Stimulated activated CD8-positive, alpha-beta memory T cell treated with anti-CD3 and anti-CD28 coated beads, Interleukin-4, amount 100 ng/mL, for 4 hours (primary cell): ENCODE measurements around the gene MAPK8.

Experiments
- DNase-seq, 2 donors: peaks; one replicate each; pipeline ENCODE4 v3.0.0-alpha.2; 2020; ENCODE audit warnings: low read depth in 2 of 2, low spot score in 1 of 2

MAPK8 gene

DNA sequence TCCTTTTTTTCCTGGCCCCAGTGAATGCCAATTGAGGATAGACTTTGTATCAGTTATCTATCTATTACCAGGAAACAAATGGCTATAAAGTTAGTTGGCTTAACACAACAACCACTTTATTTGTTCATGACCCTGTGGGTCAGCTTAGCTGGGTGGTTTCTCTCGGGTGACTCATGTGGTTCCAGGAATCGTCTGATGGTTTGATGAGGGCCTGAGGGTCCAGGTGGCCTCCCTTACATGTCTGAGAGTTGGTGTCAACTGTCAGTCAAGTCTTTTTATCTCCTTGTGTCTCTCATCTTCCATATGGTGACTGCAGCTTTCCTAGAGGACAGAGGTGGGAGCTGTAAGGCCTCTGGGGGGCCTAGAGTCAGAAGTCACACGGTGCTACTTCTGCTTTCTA is 15.3 kb upstream of the MAPK8 start:
- no peak for DNase-seq

DNA sequence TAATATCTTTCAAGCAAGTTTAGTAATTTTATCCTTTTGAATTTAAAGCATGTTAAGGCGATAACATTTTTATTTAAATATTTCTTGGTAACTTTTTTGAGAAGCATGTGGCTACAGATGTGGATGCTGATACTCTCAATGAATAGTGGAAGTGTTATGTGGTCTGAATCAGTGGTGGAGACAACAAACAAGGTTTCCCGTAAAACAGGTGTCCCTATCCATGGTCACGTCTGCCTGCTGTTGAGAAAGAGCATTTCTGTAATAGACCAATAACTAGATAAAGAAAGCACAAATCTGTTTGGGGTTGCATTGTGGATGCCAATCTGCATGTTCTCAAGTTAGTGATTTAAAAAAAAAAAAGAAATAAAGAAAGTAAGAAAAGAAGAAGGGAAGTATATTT is 13.9 kb upstream of the MAPK8 start:
- DNase-seq = no peak

DNA sequence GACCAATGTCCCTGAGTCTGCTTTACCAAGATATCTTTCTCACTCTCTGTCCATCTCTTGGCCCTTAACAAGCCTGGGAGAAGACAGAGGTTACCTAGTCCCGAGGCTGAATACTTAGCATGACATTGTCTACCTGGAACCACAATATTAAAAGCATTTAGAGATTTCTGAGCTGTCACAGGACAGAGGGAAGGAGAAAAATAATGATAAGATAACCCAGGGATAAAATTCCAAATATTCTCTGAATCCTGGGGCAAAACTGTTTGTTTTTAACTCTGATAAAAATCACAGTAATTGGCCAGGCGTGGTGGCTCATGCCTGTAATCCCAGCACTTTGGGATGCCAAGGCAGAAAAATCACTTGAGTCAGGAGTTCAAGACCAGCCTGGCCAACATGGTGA is 12.0 kb upstream of the MAPK8 start:
- no peak for DNase-seq

DNA sequence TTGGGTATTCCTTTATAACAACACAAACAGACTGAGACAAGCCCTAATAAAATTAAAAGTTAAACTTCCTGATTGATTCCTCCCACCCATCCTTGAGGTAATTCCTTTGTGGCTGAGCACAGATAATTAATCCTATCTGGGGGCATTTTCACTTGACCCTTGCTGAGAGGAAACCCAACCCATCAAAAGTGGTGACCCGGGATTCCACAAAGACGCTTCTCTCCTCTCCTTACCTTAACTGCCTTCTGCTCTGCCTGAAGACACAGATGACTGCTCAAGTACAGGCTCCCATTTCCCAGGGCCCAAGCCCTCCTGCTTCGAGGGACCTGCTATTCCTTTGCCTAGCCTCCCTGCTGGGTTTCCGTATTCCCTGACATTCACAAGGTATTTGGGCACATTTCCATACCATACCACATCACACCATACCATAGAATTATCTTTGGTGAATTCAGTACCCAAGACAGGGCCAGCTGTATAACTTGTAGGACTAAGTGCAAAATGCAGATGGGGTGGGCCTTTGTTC is 9.8 kb upstream of the MAPK8 start:
- no peak for DNase-seq

DNA sequence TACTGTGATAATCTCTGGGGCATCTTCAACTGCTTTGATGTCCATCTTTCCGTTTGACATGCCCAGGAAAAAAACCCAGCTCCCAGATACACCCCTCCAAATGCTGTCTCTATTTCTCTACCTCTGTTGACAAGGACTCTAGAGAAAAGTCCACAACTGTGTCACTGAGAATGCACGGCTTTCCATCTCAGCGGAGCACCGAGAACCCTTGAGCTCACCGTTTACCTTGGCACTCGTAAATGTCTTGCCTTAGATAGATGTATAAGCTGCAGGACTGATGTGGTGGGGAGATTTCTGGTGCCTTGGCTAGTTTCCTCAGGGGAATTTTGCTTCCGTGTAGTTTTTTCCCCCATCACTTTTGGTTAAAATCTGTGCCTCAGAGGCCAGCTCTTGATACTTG is 7.4 kb upstream of the MAPK8 start:
- no peak for DNase-seq

DNA sequence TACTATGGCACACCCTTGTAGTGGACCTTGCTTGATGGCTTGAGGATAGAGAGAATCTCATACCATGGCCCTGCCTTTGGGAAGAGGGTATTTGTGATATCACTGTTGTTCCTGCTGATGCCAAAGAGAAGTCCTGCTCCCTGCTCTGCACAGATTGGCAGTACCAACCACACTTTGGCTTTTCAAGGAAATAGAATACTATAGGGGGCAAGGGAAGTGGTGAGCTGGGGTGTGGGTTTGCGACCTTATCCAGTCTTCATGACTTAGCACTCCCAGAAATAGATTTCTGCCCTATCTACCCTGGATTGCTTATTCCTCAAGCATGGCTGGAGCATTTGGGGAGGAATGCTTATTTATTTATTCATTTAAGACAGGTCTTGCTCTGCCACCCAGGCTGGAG is 6.8 kb upstream of the MAPK8 start:
- no peak for DNase-seq

DNA sequence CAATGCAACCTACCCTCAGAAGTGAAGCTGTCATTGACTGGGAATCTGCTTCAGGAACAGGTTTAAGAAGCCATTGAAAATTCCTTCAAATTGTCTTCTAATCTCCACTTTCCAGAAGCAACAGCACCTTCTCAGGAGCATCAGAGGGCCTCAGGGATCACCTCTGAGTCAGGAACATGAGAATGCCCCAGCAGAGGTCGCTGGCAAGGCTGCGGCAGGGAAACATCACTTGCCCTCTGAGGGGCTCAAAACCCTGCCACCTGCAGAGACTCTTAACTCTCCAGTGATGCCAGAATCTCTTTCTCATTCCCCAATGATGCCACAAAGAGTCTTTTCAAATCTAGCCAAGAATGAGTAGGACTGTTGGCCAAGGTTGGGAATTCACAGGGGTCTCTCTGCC is 5.9 kb upstream of the MAPK8 start:
- no peak for DNase-seq

DNA sequence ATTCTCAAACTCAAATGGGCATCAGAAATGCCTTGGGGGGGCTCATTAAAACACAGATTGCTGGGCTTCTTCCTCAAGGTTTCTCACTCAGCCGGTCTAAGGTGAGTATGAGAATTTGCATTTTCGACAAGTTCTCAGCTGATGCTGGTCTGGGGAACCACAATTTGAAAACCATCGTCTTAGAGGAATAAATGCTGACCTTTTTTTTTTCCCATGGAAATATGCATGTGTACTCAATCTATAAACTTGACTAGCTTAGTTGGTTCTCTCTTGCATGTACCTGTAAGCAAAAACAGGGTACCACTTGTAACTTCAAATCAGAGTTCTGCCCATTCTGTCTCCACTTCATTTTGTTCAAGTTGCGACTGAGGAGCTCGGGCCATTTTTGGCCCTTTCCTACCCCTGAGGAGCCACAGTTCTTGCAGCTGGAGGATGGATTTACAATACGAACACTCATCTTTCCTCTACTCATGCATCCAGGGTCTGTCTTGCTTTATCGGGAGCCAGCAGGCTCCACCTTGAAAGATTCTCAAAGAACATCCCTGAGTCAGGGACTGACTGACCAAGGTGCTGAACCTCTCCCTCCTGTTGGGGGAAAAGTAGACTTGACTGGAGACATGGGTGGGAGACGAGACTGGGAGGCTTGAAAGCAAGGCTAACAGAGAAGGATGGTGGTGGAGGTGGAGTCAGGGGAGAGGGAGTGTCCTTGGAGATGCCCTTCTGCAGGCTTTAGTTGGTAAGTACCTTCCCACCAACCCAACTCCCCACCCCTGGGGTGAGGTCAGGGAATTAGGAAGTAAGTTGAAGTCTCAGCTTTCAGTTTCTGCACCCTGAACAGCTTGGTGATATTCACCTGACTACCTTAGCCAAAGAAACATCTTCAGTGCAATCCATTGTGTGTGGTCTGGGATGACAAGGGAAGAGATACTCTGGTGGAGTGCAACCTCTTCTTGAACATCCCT is 3.7 kb upstream of the MAPK8 start:
- no peak for DNase-seq

DNA sequence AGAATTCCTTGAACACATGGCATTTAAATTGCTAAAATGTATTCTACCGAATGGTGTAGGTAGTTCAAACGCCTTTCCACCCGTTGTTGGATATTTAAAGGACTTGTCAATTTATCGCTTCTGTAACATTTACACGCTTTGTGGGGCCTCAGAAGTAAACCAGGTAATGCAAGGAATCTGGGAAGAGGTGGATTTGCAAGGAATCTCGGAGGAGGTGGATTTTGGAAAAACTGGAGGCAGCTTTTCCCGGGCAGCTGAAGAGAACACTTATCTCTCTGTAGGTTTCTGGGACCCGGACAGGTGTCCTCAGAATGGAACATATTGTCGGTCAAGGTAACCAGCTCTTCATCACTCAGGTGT is 592 bp upstream of the MAPK8 start:
- no peak for DNase-seq

DNA sequence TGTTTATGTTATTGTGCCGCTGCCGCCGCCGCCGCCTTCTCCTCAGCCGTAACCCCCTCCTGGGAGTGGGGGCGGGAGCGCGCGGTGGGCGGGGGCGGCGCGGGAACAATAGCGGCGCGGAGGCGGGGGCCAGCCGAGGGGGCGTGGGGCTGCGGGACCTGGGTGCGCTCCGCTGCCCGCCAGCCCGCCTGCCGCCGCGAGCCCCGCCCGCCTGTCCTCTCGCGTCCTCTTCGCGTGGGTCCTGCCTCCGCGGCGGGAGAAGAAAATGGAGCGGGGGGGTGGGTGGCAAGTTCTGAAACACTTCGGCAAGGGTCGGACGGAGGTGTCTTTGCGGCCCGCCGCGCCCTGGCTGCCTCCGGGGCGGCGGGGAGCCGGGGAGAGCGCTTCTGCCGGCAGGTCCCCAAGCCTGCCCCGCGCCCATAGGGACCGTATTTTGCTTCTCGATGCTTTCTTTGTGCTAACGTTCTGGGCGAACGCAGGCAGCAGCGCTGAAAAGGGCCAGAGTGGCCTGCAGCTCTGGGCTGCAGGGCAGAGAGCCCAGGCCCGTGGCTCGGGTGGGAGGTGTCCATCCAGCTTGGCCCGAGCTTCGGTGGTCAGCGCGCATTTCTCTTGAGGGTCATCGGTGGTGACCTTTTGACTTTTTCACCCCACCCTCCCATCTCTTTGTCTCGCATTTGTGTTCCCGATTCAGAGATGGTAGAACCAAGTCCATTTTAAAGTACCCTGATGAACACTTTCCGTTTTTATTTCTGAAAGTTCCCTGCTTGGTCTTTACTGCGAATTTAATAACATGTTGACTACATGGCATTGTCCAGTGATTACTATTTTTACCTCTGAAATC is 613 bp downstream of the MAPK8 start:
- DNase-seq = peak; percentile 37 to 62

DNA sequence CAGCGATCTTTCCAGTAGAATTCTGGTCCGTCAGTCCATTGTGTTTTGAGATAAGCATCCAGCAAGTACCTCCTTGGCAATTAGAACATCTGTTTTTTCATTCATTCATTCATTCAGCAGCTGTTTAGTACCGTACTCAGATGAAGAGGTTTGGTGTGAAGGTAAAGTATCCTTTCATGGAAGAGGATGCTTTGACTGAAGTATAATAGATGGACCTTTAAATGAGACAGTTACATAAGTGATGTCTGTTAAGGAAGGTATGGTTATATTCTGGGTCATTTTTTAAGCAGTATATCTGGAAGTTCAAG is 1.2 kb downstream of the MAPK8 start:
- no peak for DNase-seq

DNA sequence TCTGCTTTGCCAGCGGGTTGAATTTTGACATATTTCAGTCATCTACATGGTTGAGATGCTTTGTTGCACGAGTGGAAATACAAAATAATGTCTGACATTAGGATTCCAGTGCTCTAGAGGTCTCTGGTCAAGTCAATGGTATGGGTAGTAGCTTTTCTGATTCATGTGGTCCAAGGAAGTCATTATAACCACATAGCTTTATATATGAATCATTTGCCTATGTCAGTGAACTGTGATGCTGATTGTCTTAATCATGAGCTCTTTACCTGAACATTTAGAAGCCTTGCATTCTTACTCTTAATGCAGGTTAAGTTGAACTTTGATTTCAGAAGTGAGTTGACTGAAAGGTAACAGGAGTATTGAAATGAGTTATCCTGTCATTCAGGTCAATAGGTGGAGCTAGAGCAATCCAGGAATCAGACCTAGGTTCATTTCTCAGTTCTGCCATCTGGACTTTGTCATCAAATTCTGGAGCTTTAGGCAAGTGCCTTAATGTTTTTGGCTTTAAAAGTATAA is 3.3 kb downstream of the MAPK8 start:
- DNase-seq = no peak

DNA sequence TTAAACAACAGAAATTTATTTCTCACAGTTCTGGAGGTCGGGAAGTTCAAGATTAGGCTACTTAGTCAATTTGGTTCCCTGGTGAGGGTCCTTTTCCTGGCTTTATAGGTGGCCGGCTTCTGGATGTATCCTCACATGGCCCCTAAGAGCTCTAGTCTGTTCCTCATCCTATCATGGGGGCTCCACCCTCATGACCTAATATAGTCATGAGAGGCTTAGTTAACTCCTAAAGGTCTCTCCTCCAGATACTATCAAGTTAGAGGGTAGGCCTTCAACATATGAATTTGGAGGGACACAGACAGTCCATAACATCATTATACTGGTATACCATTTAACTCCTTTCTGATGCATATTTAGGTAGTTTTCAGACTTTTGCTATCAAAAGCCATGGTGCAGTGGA is 7.6 kb downstream of the MAPK8 start:
- DNase-seq = no peak

DNA sequence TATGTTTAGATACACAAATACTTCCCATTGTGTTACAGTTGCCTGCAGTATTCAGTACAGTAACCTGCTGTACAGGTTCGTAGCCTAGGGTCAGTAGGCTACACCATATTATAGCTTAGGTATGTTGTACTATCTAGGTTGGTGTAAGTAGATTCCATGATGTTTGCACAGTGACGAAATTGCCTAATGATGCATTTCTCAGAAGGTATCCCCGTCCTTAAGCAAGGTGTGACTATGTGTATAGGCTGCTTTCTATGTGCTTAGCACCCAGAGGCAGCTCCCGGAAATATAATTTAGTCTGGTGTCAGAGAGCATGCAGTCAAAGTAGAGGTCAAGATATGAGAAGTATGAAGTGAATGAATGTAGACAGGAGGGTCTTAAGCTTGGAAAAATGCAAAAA is 9.8 kb downstream of the MAPK8 start:
- DNase-seq = no peak

DNA sequence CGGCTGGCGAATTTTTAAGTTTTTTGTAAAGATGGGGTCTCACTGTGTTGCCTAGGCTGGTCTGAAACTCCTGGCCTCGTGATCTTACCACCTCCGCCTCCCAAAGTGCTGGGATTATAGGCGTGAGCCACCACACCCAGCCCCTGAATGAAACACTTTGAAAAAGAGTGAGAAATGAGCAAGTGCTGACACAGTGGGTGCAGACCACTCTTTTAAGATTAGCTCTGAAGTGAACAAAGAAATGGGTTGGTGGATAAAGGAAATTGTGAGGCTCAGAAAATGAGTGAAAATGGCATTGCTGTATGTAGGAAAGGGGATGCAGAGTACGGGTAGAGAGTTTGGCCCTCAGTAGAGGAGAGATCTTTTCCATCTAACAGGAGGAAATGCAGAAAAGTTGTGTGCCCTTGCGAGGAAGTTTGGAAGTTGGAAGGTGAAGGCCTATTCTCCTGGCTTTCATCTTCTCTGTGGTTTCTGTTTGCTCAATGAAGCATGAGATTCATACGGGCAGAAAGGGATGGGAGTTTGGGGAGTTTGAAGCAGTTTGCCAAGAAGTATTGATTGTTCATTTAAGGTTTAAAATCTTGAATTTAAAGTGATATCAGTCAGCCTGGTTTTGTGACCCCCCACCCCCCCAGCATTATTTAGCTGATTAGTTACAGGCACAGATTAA is 11.0 kb downstream of the MAPK8 start:
- DNase-seq = no peak

DNA sequence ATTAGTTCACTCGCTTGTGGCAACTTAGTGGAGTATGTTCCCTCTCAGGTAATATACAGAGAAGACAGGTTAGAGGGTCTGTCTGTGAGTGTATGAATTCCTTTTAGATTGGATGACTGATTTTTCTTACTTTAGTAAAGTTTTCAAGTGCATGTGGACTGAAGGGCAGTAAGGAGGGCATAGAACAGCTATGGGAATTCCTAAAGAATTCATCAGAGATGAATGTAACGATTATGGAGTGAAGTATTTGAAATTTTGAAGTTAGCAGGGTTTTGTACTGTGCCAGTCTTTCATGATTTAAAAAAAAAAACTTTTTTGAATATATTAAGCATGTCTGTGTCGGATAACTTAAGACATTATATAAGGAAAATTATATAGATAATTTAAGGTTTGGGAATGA is 15.5 kb downstream of the MAPK8 start:
- DNase-seq = no peak

DNA sequence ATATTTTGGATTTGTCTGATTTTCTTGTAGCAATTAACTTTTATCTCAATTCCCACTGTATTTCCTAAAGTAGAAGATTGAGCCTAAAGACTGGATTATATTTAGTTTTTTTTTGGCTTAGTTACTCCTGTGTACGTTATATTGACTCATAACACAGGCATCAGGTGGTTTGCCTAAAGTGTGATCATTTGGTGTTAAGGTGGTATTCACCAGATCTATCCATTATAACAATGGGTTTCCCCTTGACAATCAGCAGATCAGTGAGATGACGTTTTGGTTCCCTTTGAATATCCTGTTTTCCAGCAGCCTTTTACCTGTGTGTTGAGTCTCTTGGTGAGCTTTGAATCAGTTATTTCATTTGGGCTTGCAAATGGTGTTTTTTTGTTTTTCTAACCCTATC is 18.1 kb downstream of the MAPK8 start:
- DNase-seq = no peak

DNA sequence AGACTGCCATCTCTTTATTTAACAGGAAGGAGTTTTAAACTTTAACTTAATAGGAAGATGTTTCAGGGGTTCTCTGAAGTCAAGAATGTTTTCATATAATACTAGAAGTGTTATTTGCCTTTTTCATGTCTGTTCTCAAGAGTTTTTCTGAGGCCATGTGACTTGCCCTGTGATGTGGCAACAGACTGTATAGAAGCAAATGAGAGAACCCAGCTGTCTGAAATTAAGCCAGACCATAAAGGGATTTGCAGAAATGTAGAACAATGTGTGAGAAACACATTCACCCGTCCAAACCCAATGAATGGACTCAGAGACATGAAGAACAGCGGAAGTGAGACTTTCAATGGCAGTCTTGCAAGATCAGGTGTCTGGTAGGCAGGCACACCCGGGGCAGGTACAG is 23.8 kb downstream of the MAPK8 start:
- no peak for DNase-seq

DNA sequence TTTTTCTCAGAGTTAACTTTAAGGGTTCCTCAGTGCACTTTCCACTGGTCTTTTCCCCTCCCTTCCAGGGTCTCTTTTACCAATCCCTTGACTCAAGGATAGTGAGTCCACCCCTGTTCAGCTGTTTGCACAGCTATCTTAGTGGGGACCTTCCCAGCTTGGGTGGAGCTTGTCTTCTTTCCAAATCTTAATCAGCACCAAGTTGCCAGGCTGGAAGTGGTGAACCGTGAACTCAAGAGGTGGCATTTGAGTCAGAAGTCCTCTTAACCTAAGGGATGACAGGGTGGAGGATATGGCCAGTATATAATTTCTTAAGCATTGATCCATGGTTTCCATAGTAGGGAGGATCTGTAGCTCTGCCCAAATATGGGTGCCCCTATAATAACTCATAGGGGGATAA is 25.0 kb downstream of the MAPK8 start:
- no peak for DNase-seq

DNA sequence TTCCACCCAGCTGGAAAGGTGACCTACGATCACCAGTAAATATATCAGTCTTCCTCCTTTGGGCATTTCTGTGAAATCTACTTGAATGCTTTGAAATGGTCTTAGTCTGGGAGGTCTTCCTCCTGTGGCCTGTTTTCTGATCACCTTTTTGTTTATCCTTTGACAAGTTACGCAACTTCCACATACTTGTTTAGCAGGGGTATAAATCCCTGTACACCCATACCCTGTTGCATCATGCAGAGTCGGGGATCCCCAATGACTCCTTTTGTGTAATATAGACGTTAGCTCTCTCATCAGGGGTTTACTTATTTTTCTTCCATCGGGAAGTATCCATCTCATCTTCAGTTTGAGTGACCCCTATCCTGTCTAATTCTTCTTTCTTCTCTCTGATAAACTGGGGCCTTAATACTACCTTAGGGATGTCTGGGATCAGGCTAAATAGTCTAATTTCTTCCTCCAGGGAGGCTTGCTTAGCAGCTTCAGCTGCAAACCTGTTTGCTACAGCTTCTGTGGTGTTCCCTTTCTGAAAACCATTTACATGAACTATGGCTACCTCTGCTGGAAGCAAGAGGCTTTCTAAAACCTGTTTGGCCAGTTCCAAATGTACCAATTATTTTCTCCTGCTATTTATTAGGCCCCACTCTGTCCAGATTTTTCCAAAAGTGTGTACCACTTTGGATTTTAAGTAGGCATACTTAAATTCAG is 25.8 kb downstream of the MAPK8 start:
- DNase-seq = no peak

DNA sequence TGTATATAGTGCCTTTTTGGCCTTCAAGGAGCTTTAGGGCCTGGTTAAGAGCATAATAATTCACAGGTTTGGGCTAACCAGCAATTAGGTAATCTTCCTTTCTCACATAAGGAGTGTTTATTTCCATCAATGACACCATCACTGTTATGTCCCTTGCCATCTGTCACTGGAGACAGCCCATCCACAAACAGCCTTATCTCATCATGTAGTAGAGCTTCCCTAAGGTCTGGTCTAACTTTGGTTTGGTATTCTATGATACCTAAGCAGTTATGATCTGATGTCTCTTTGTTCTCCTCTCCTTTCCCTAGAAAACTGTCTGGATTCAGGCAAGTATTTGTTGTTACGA is 26.4 kb downstream of the MAPK8 start:
- no peak for DNase-seq
